ENCODE data around the gene BACH2.

- no peak for TF ChIP-seq CTCF (IDR thresholded peaks at IDR 0.05; ENCODE audit: insufficient read depth, low read length, poor library complexity, severe bottlenecking)
- TF ChIP-seq EZH2phosphoT487 (conservative IDR thresholded peaks at IDR 0.05; ENCODE audit: low read length) = no peak
Measured at GRCh38 chr6:90110971-90111370, 185.7 kb downstream of the BACH2 start.
